Activated CD8-positive, alpha-beta memory T cell treated with anti-CD3 and anti-CD28 coated beads, Interleukin-2, amount 50 U/mL, for 48 hours (primary cell): ENCODE data around the gene CREB5.
"Not testable (repeated sequence)": the region's sequence is repeated elsewhere in the genome, so short reads cannot be mapped to it uniquely, and the experiment has no call there.

Experiments
- DNase-seq: peaks from one replicate; pipeline ENCODE4 v3.0.0-alpha.2; 2020

The CREB5 gene

GRCh38 chr7:28411876-28412662 lies at the start of gene CREB5:
TSS of gene CREB5 (plus strand) at chr7:28412518. CDS start at chr7:28412915, 397 bp downstream.
- DNase-seq = no peak

GRCh38 chr7:28362812-28363211 lies 49.5 kb upstream of the CREB5 start:
- no peak for DNase-seq

GRCh38 chr7:28364082-28364481 lies 48.2 kb upstream of the CREB5 start:
- DNase-seq = no peak

GRCh38 chr7:28369523-28369922 lies 42.8 kb upstream of the CREB5 start:
- no peak for DNase-seq

- DNase-seq = no peak
Measured at GRCh38 chr7:28371846-28372245, 40.5 kb upstream of the CREB5 start.

GRCh38 chr7:28373990-28374389 lies 38.3 kb upstream of the CREB5 start:
- DNase-seq = no peak

GRCh38 chr7:28375729-28376128 lies 36.6 kb upstream of the CREB5 start:
- no peak for DNase-seq

GRCh38 chr7:28376634-28377033 lies 35.7 kb upstream of the CREB5 start:
- no peak for DNase-seq

- no peak for DNase-seq
Measured at GRCh38 chr7:28378574-28379149, 33.7 kb upstream of the CREB5 start.

GRCh38 chr7:28381466-28381865 lies 30.9 kb upstream of the CREB5 start:
- no peak for DNase-seq

- DNase-seq = no peak
Measured at GRCh38 chr7:28382144-28382543, 30.2 kb upstream of the CREB5 start.

GRCh38 chr7:28383975-28384374 lies 28.3 kb upstream of the CREB5 start:
- no peak for DNase-seq

GRCh38 chr7:28389504-28390395 lies 22.6 kb upstream of the CREB5 start:
- DNase-seq = no peak

- DNase-seq = no peak
Measured at GRCh38 chr7:28390426-28390825, 21.9 kb upstream of the CREB5 start.

GRCh38 chr7:28392289-28392688 lies 20.0 kb upstream of the CREB5 start:
- no peak for DNase-seq

- no peak for DNase-seq
Measured at GRCh38 chr7:28395404-28395803, 16.9 kb upstream of the CREB5 start.

GRCh38 chr7:28395831-28396230 lies 16.5 kb upstream of the CREB5 start:
- DNase-seq = no peak

- DNase-seq = no peak
Measured at GRCh38 chr7:28397141-28397540, 15.2 kb upstream of the CREB5 start.

GRCh38 chr7:28400838-28401360 lies 11.4 kb upstream of the CREB5 start:
- DNase-seq = no peak

- DNase-seq = not testable (repeated sequence)
Measured at GRCh38 chr7:28401567-28401966, 10.8 kb upstream of the CREB5 start.

GRCh38 chr7:28405662-28406061 lies 6.7 kb upstream of the CREB5 start:
- DNase-seq = no peak

- no peak for DNase-seq
Measured at GRCh38 chr7:28406192-28406591, 6.1 kb upstream of the CREB5 start.

GRCh38 chr7:28407651-28408050 lies 4.7 kb upstream of the CREB5 start:
- DNase-seq = no peak
